ENCODE results near the gene GPR137C.

Gene GPR137C

GRCh38 chr14:52686176-52686575, 133.5 kb downstream of the GPR137C start:
- DNase-seq: no peak

Measured in DMS 273 treated with DMSO at 0.1 percent for 48 hours (cell line).